GM21737 (cell line): ENCODE results near the gene GMPR.

ENCODE experiments used
- ATAC-seq: cut with Tn5 transposase; IDR thresholded peaks from one replicate; pipeline ENCODE4 v1.9.1; 2021; ENCODE audit warnings: mild to moderate bottlenecking, moderate library complexity; ENCODE audit not compliant: unreplicated experiment

The GMPR gene

GRCh38 chr6:16296061-16296670 lies 57.8 kb downstream of the GMPR start:
- no peak for ATAC-seq

DNA sequence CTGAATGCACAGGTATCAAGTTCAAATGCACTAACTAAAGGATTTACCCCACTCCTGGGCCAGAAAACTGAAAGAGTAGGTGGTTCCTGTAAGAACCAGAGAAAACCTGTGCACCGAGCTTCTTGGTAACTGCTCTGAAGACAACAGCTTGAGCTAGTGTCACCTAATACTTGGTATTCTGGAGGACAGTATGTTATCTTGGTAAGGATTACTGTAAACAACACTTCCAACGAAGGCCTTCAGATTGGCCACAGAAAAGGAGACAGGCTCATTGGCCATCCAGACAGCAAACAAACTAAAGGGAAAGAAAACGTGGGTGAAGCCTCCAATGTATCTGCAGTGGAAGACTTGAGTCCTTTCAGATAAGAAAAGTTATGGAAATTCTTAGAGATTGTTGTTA lies 61.5 kb downstream of the GMPR start:
- no peak for ATAC-seq

- no peak for ATAC-seq
Observed at GRCh38 chr6:16301511-16301910, 63.1 kb downstream of the GMPR start.

DNA sequence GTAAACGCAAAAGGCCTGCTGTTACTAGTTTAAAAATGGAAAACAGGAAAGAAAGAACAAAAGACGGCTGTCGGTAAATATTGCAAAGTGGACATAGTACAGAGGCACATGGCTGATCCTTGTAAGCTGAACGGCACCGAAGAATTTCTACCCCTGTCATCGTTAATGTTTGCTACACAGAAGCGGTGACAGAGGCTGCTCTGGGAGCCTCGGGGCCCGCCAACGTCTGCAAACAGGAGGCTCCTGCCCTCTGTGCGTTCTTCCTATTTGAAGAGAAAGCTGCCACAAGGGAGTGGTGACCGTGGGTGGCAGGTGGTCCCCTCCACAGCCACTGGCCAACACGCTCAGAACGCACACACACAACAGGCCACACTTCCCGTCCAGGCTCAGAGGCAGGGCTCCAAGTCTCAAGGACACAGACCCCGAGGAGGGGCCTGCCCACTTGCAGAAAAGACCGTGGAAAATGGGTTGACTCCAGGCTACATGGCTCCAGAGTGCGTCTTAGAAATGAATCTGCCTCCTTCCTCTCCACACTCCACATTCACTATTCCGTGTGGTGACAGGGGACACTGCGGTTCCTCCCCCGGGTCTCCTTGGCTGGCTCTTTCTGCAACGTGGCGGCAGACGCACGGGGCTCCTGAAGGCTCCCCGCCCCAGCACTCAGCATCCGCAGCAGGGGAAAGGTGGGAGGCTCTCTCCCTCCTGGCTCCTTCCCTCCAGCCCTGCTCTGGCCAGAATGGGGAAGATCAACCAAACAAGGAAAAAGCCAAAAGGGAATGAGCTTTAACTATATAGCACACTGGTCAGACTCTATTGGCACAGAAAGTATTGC lies 64.5 kb downstream of the GMPR start:
- ATAC-seq = no peak

DNA sequence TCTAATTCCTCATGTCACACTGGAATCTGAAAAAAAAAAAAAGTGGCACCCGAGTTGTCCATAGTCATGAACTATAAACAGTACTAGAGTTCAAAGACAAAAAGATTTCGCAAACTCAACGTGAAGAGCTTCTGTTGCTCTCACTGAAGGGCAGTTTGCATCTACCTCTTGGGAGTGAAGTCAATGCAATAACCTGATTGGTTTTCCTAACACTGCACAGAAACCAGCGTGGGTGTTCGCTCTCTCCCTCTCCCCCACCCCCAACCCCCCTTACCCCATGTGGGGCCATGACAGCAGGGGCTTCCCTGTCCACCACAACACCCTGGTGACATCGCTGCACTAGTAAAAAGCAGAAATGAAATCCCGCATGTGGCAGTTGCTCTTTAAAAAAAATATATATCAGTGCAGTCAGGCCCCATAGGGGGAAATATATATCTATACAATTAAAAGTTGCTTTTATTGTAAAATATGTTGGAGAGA lies 66.9 kb downstream of the GMPR start:
- ATAC-seq = peak; percentile 75

DNA sequence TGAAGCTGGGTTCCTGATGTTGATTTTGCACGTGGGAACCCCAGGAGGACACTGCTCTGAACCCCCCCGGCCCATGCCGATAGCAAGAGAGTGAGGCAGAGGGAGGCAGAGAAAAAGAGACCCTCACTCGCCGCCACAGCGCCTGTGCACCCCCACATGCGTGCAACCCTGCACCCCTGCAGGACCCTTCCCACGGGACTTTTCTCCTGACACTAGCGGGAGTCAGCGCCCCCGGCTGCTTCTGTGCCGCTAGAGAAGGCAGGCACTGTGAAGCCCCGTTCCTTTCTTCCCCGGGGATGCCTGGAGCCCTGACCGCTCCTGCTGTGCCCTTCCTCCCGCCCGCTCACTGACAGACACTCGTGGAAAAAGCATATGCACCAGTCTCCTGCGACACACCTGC lies 67.4 kb downstream of the GMPR start:
- peak; percentile 15 for ATAC-seq

- no peak for ATAC-seq
Observed at GRCh38 chr6:16306334-16306733, 67.9 kb downstream of the GMPR start.

GRCh38 chr6:16311763-16312162 lies 73.4 kb downstream of the GMPR start:
- no peak for ATAC-seq

GRCh38 chr6:16313732-16314131 lies 75.3 kb downstream of the GMPR start:
- ATAC-seq = no peak

- ATAC-seq = no peak
Observed at GRCh38 chr6:16314296-16314695, 75.9 kb downstream of the GMPR start.

GRCh38 chr6:16316741-16317251 lies 78.4 kb downstream of the GMPR start:
- ATAC-seq = no peak

GRCh38 chr6:16318538-16318937 lies 80.2 kb downstream of the GMPR start:
- ATAC-seq = no peak

GRCh38 chr6:16318953-16319720 lies 80.8 kb downstream of the GMPR start:
- ATAC-seq = no peak

DNA sequence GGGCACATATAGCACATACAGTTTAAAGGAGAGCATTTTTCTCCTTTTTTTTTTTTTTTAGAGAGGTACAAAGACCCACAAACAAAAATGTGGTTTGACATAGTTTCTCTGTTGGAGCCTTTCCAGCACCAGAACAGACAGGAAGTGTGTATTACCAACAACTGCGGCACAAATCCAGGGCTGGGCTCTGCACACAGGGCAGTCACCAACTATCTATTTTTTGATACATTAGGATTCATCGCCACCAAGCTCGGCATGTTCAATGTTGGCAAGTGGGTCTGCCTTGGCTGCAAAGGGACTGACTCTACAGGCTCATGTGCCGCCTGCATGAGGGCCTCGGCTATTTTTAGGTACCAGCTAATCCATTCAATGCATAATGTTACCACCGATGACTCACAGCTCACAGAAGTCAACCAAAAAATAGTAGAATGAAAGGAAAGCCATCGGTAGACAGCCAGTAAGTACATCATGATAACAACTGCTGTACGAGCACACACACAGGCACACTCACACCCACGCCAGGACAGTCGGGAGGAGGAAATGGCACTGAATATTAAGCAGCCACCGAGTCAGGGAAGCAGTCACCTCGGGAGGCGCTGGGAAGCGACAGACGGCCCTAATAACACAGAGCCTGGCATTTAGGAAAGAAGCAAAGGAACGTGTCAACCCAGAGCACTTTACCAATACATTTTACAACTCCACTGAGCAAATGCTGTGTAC lies 81.6 kb downstream of the GMPR start:
- peak; percentile 64 for ATAC-seq

DNA sequence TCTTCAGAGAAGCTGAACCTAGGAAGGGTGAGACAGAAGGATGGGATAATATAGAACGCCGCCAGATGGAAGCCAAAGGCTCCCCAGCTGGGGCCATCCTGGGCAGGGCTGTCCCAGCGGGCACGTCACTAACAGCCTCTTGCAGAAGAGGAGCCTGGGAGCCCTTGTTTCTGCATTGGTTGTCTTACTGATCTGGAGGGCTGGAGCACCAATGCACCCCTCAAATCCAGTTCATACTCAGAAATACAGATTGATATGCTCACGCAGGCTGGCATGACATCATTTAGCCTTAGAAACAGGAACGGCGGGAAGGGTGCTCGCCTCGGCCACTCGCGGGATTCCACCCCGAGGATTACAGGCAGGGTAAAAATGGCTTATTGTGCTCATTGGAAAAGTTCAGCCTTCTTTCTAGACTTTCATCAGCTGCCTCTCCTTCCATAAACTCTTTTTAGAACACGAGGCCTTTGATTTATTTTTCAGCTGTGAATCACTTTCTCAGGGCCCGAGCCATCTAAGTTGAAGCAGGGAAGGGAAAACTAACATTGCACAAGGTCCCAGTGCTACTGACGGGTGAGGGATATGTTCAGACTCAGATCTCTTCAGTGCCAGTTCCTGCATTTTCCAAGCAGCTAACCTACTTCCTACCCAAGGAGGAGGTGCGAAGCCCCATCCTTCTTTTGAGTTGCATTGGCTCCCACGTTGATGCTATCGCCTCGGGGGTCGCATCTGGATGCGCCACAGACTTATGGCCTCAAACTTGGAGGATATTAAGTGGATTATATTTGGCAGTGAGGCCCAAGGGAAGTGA lies 82.3 kb downstream of the GMPR start:
- no peak for ATAC-seq

DNA sequence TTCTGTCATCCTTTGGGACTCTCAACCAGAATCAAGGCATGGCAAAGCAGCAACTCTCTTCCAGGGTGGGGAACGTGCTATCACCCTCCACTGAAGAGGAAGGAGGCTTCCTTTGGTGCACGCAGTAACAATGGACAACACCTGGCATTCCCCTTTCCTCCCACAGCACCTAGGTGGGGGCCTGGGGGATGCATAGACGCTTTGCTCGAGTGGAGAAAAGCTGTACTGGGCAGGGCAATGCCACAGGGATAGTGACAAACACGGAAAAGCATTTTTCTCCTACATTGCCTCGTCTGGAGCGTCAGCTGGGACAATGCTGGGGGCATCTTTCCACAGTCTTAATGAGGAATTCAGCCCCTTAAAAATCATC lies 82.9 kb downstream of the GMPR start:
- no peak for ATAC-seq

DNA sequence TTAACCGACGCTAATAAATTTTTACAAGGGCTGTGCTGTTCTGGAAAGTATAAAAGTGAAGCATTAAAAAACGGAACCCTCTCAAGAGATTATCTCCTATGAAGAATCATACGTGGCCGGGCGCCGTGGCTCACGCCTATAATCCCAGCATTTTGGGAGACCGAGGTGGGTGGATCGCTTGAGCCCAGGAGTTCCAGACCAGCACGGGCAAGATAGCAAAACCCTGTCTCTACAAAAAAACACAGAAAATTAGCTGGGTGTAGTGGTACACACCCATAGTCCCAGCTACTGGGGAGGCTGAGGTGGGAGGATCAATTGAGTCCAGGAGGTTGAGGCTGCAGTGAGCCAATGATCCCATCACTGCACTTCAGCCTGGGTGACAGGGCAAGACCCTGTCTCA lies 83.4 kb downstream of the GMPR start:
- ATAC-seq = no peak

DNA sequence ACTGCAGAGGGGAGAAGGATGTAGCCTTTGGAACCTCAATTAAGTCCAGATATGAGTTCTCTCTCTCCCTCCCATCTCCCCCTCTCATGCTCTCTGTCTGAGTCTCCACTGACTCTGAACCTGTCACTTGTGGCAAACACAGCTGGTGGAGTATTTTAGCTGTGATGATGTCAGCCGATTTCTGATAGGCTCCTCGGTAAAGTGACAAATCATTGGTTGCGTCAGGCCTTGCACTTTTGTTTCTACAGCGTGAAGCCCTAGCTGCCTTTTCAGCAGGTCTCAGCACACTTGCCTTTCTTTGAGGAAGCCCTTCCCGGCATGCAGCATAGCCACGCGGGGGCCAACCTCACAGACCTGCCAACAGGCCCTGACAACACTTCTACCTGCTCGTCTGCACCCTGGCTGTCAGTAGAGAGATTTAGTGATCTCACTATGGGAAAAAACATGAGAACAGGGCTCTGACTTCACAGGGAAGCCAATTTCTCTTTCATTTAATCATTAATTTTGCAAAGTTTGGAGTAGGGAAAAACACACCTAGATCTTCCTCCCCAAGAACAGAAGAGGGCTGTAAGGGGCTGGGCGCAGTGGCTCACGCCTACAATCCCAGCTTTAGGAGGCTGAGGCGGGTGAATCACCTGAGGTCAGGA lies 84.4 kb downstream of the GMPR start:
- peak; percentile 73 for ATAC-seq

DNA sequence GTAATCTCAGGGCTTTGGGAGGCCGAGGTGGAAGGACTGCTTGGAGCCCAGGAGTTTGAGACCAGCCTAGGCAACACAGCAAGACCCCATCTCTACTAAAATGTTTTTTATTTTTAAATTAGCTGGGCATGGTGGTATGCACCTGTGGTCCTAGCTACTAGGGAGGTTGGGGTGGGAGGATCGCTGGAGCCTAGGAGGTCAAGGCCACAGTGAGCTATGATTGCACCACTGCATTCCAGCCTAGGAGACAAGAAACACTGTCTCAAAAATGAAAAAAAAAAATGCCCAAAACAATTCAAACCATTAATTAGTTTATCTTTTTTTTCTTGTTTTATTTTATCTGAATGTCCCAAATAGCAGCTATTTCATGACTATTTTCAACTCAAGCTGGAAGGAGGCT lies 85.8 kb downstream of the GMPR start:
- no peak for ATAC-seq
